H1 (cell line): ENCODE results near the gene BARX2. TPM values are rescaled to one million over a fixed set of nuclear protein-coding genes. Genes with fewer than 3 reads are reported as not detected.

Source experiments
- CTCF ChIA-PET: fragments of 300-600 bp; sonication (Branson Sonifier 250); formaldehyde crosslinking; loops from one replicate; lab custom pipeline; 2021; ENCODE audit not compliant: partially characterized antibody; lab: Charles Lee
- POLR2A ChIA-PET: fragments of 300-600 bp; sonication (Branson Sonifier 250); formaldehyde crosslinking; loops from one replicate; lab custom pipeline; 2021; ENCODE audit warnings: inconsistent platforms; ENCODE audit not compliant: partially characterized antibody; lab: Charles Lee
- DNase-seq, 2 experiments: peaks; one replicate each; pipeline versions ENCODE4 v3.0.0 to v3.0.0-alpha.2; 2010 to 2022; ENCODE audit warnings: low spot score in 2 of 2, low read depth in 1 of 2, mixed read lengths in 1 of 2
- FAIRE-seq: peaks from 2 replicates; lab custom pipeline; 2011; peaks lifted over from hg19 to GRCh38; lab: Jason Lieb, UNC
- H2AFZ ChIP-seq: 2 replicates; pipeline ENCODE4 v1.8.1; 2012; ENCODE audit warnings: low read length, inconsistent platforms
- H2AK5ac ChIP-seq: 2 replicates; pipeline ENCODE4 v1.6.1; 2013; ENCODE audit warnings: low read depth, low read length
- H2BK120ac ChIP-seq: replicated peaks from 2 replicates; pipeline ENCODE3; 2013; ENCODE audit warnings: low read depth, low read length, inconsistent platforms
- H2BK12ac ChIP-seq: 2 replicates; pipeline ENCODE4 v1.6.1; 2013; ENCODE audit warnings: low read depth, low read length
- H2BK15ac ChIP-seq: 2 replicates; pipeline ENCODE4 v1.6.1; 2013; ENCODE audit warnings: low read length
- H2BK20ac ChIP-seq: 2 replicates; pipeline ENCODE4 v1.6.1; 2013; ENCODE audit warnings: low read length
- H2BK5ac ChIP-seq: 2 replicates; pipeline ENCODE4 v1.6.1; 2013; ENCODE audit warnings: low read depth, low read length
- H3K14ac ChIP-seq: 2 replicates; pipeline ENCODE4 v1.6.1; 2013; ENCODE audit warnings: inconsistent platforms; ENCODE audit not compliant: insufficient read length
- H3K18ac ChIP-seq: 2 replicates; pipeline ENCODE4 v1.6.1; 2013; ENCODE audit warnings: low read length; ENCODE audit errors: extremely low read depth
- H3K23ac ChIP-seq: 2 replicates; pipeline ENCODE4 v1.6.1; 2013; ENCODE audit warnings: inconsistent platforms; ENCODE audit not compliant: insufficient read length
- H3K23me2 ChIP-seq: 2 replicates; pipeline ENCODE4 v1.6.1; 2013; ENCODE audit warnings: low read depth, low read length
- H3K27ac ChIP-seq: 2 replicates; pipeline ENCODE4 v1.6.1; 2011; ENCODE audit warnings: low read depth, low read length, inconsistent platforms
- H3K27me3 ChIP-seq, 4 experiments: replicated peaks in 1 of 4; 1 replicate in 1 of 4; 2 replicates in 3 of 4; pipeline versions ENCODE4 v1.6.1 to v1.8.1; 2011 to 2013; ENCODE audit warnings: low read length in 3 of 4, mild to moderate bottlenecking in 3 of 4, inconsistent platforms in 2 of 4, mixed read lengths in 2 of 4, moderate library complexity in 1 of 4; ENCODE audit not compliant: control insufficient read depth in 3 of 4, insufficient read depth in 3 of 4; ENCODE audit errors: extremely low read depth in 1 of 4
- H3K36me3 ChIP-seq, 4 experiments: 2 replicates each; pipeline versions ENCODE4 v1.6.1 to v1.8.1; 2011 to 2013; ENCODE audit warnings: mild to moderate bottlenecking in 4 of 4, low read length in 3 of 4, moderate library complexity in 2 of 4, control low read depth in 1 of 4, inconsistent platforms in 1 of 4; ENCODE audit not compliant: insufficient read depth in 4 of 4, control insufficient read depth in 2 of 4
- H3K4ac ChIP-seq: replicated peaks from 2 replicates; pipeline ENCODE3; 2013; ENCODE audit warnings: low read length, low read depth, mixed read lengths, inconsistent platforms; ENCODE audit not compliant: insufficient read length
- H3K4me1 ChIP-seq, 4 experiments: replicated peaks in 1 of 4; 1 replicate in 1 of 4; 2 replicates in 3 of 4; pipeline versions ENCODE4 v1.6.1 to v1.8.1; 2011 to 2013; ENCODE audit warnings: low read length in 3 of 4, inconsistent platforms in 2 of 4, mixed read lengths in 1 of 4; ENCODE audit not compliant: insufficient read depth in 4 of 4, control insufficient read depth in 3 of 4
- H3K4me2 ChIP-seq, 2 experiments: 2 replicates each; pipeline versions ENCODE4 v1.6.1 to v1.8.1; 2011 to 2013; ENCODE audit warnings: low read depth in 2 of 2, low read length in 2 of 2, control low read depth in 1 of 2, inconsistent platforms in 1 of 2, mild to moderate bottlenecking in 1 of 2; ENCODE audit not compliant: insufficient read depth in 1 of 2
- H3K4me3 ChIP-seq, 4 experiments: fragments of 200-600, 300-600 bp in 1 of 4; sonication (generic), shearing (Covaris generic), sonication (Bioruptor Twin) in 1 of 4; 2 replicates each; pipeline versions ENCODE4 v1.5.1 to v1.8.1; 2011 to 2016; ENCODE audit warnings: low read length in 4 of 4, low read depth in 3 of 4, control low read depth in 2 of 4, inconsistent platforms in 2 of 4, mild to moderate bottlenecking in 2 of 4, mixed read lengths in 1 of 4, moderate library complexity in 1 of 4; ENCODE audit not compliant: insufficient read depth in 2 of 4; ENCODE audit errors: extremely low read depth in 1 of 4
- H3K56ac ChIP-seq: replicated peaks from 2 replicates; pipeline ENCODE3; 2013; ENCODE audit warnings: low read depth, mild to moderate bottlenecking, mixed read lengths, low read length, inconsistent platforms; ENCODE audit not compliant: insufficient read length
- H3K79me1 ChIP-seq: 2 replicates; pipeline ENCODE4 v1.6.1; 2013; ENCODE audit warnings: low read depth, low read length, control low read depth
- H3K79me2 ChIP-seq, 2 experiments: 2 replicates each; pipeline versions ENCODE4 v1.6.1 to v1.8.1; 2012 to 2013; ENCODE audit warnings: low read length in 2 of 2, mild to moderate bottlenecking in 2 of 2, inconsistent platforms in 1 of 2; ENCODE audit not compliant: insufficient read depth in 2 of 2, control insufficient read depth in 1 of 2
- H3K9ac ChIP-seq, 4 experiments: replicated peaks in 1 of 4; 1 replicate in 1 of 4; 2 replicates in 3 of 4; pipeline versions ENCODE4 v1.6.1 to v1.8.1; 2011 to 2013; ENCODE audit warnings: low read depth in 3 of 4, low read length in 3 of 4, control low read depth in 2 of 4, mild to moderate bottlenecking in 2 of 4, moderate library complexity in 2 of 4, inconsistent platforms in 1 of 4; ENCODE audit errors: extremely low read depth in 1 of 4
- H3K9me3 ChIP-seq, 2 experiments: 2 replicates each; pipeline versions ENCODE4 v1.6.1 to v1.8.1; 2012 to 2013; ENCODE audit warnings: mild to moderate bottlenecking in 2 of 2, moderate library complexity in 2 of 2, control low read depth in 1 of 2, inconsistent platforms in 1 of 2, low read depth in 1 of 2, low read length in 1 of 2, mixed read lengths in 1 of 2; ENCODE audit not compliant: insufficient read depth in 2 of 2
- H4K20me1 ChIP-seq, 2 experiments: replicated peaks in 1 of 2; 2 replicates each; pipeline versions ENCODE3 to v1.8.1; 2011 to 2013; ENCODE audit warnings: inconsistent platforms in 2 of 2, low read length in 2 of 2, mild to moderate bottlenecking in 1 of 2; ENCODE audit not compliant: insufficient read depth in 2 of 2, control insufficient read depth in 1 of 2
- H4K5ac ChIP-seq: 2 replicates; pipeline ENCODE4 v1.6.1; 2013; ENCODE audit warnings: low read length, low read depth, mixed read lengths, inconsistent platforms; ENCODE audit not compliant: insufficient read length
- H4K8ac ChIP-seq: 2 replicates; pipeline ENCODE4 v1.8.0; 2013; ENCODE audit warnings: mild to moderate bottlenecking, moderate library complexity, low read length, inconsistent platforms; ENCODE audit not compliant: insufficient read depth; ENCODE audit errors: extremely low read depth
- H4K91ac ChIP-seq: replicated peaks from 2 replicates; pipeline ENCODE3; 2013; ENCODE audit warnings: low read length, mixed read lengths, inconsistent platforms; ENCODE audit not compliant: insufficient read length
- CBX8 ChIP-seq: fragments of 300-800, 300-1000 bp; sonication (generic); IDR thresholded peaks from 2 replicates; pipeline ENCODE4 v1.7.1; 2016; ENCODE audit warnings: low read depth, low read length, borderline replicate concordance
- MAFK ChIP-seq: IDR thresholded peaks from 2 replicates; pipeline ENCODE4 v1.6.1; 2012; ENCODE audit warnings: low read depth, mild to moderate bottlenecking, improper control_type of control experiment, low read length
- WGBS, 2 experiments: shearing (Covaris generic) in 1 of 2; methylation state at CpG; one replicate each; pipeline versions ENCODE4 v1.1.6 to v1.1.7; 2013 to 2015; ENCODE audit warnings: low lambda C conversion rate in 2 of 2, mixed read lengths in 2 of 2, inconsistent platforms in 1 of 2, low coverage in 1 of 2, missing lambda C conversion rate in 1 of 2; ENCODE audit not compliant: insufficient replicate concordance in 2 of 2, insufficient coverage in 1 of 2, insufficient read length in 1 of 2; ENCODE audit errors: extremely low coverage in 1 of 2, missing lambda C conversion rate in 1 of 2; 5-methylcytosine and 5-hydroxymethylcytosine counted together
- polyA plus RNA-seq, 7 experiments: library from polyadenylated mRNA; depleted of rRNA in 3 of 7; stranded (reverse) in 5 of 7; unstranded in 2 of 7; fragments of >200 nt in 5 of 7; fragments of 200-250 nt in 2 of 7; gene quantifications; 1 replicate in 5 of 7; 2 replicates in 1 of 7; 4 replicates in 1 of 7; pipeline versions ENCODE4 v1.2.1 to v1.2.3, GENCODE V29; 2011 to 2013; ENCODE audit warnings: missing spikeins in 2 of 7, mixed read lengths in 2 of 7
- total RNA-seq: library from RNA; stranded (reverse); fragmentation: NEBNext Ultra II Directional; extraction: Animal tissue kit (Norgen Biotek cat#: 25700); gene quantifications from 2 replicates; pipeline ENCODE4 v1.2.1, GENCODE V29; 2021

The BARX2 gene
- total and polyA plus RNA-seq, 2 of the 8 experiments (the other 6 are each of a cell fraction or from before 2014, with no cell fraction given) = not detected

GRCh38 chr11:129390303-129390821 lies 14.7 kb downstream of the BARX2 start:
- Histone ChIP-seq H2BK20ac (no peak overlapping the region), H3K14ac (no peak overlapping the region), H3K4ac (no peak overlapping the region), H3K27me3 (no peaks in the 10 kb centered on the region), H3K27ac (no peak overlapping the region), H2BK5ac (no peak overlapping the region), H3K4me1 (no peaks in the 10 kb centered on the region), H3K36me3 (no peaks in the 10 kb centered on the region), H2BK120ac (no peak overlapping the region), H3K79me1 (no peaks in the 10 kb centered on the region), H3K9ac (no peak overlapping the region), H4K8ac (no peak overlapping the region), H2AK5ac (no peak overlapping the region), H3K79me2 (no peaks in the 10 kb centered on the region), H2AFZ (no peak overlapping the region), H4K5ac (no peak overlapping the region), H2BK15ac (no peak overlapping the region), H2BK12ac (no peak overlapping the region), H4K20me1 (no peaks in the 10 kb centered on the region), H3K4me3 (no peak overlapping the region), H3K23me2 (no peaks in the 10 kb centered on the region), H3K4me2 (no peak overlapping the region), H3K56ac (no peak overlapping the region), H3K23ac (no peak overlapping the region), H3K9me3 (no peaks in the 10 kb centered on the region), H3K18ac (no peak overlapping the region), H4K91ac (no peak overlapping the region)
- FAIRE-seq (no peak), DNase-seq (no peak)
- WGBS, 2 experiments = 89% methylated on average over 4 of the region's 4 CpGs; no CpG with 5 or more reads in 1 of the 2 experiments
- peak; percentile 87 for TF ChIP-seq MAFK
- no peak for TF ChIP-seq CBX8
- ChIA-PET POLR2A (no interaction called here), CTCF (no interaction called here)
